ENCODE data around the gene SLC41A1.

SLC41A1 gene

DNA sequence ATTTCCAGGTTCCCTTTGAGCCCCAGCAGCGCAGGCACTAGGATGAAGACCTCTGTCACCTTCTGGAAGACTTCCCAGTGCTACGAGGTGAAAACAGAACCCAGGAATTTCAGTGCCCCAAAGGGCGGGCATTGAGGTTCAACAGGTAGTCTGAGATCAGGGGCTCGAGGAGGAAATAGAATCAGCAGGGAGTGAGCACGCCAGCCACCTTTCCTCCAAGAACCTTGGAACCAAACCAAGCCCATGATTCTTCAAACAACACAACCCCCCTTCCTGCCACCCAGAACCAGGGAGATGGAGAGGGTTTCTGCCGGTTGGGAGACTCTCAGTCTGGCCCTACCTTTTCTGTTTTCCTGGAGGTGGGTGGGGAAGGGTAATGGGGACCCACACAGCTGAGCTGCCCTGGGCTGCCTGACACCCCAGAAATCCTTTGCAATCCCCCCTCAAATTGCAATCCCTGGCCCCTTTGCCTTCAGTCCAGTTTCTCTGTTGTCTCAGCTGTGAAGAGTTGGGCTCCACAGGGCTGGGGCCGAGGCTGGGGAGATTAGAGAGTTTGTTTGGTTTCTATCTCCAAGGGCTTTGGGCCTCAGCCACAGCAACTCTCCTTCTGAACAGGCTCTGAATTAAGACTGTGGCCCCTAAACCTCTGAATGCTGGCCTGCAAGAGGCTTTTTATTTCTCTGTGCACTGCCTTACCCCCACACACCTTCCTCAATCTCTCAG is 11.9 kb downstream of the SLC41A1 start:
- DNase-seq (ENCODE audit: low read depth): no peak
- TF ChIP-seq, protein P1, sequence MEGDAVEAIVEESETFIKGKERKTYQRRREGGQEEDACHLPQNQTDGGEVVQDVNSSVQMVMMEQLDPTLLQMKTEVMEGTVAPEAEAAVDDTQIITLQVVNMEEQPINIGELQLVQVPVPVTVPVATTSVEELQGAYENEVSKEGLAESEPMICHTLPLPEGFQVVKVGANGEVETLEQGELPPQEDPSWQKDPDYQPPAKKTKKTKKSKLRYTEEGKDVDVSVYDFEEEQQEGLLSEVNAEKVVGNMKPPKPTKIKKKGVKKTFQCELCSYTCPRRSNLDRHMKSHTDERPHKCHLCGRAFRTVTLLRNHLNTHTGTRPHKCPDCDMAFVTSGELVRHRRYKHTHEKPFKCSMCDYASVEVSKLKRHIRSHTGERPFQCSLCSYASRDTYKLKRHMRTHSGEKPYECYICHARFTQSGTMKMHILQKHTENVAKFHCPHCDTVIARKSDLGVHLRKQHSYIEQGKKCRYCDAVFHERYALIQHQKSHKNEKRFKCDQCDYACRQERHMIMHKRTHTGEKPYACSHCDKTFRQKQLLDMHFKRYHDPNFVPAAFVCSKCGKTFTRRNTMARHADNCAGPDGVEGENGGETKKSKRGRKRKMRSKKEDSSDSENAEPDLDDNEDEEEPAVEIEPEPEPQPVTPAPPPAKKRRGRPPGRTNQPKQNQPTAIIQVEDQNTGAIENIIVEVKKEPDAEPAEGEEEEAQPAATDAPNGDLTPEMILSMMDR (IDR thresholded peaks at IDR 0.05; ENCODE audit: low read depth, low read length): no peak
- TF ChIP-seq POLR2A (IDR thresholded peaks at IDR 0.05; ENCODE audit: extremely low read depth, insufficient read length) (no peak), MAX (IDR thresholded peaks at IDR 0.05; ENCODE audit: low read depth, low read length) (no peak), MYC (IDR thresholded peaks at IDR 0.05; ENCODE audit: low read depth, low read length) (no peak)
- no peak overlapping the region for H3K4me3 ChIP-seq (ENCODE audit: low read depth, low read length)

- H3K4me3 ChIP-seq (ENCODE audit: low read depth, low read length): no peak overlapping the region
- DNase-seq (ENCODE audit: low read depth): no peak
- TF ChIP-seq MYC (IDR thresholded peaks at IDR 0.05; ENCODE audit: low read depth, low read length) (no peak), MAX (IDR thresholded peaks at IDR 0.05; ENCODE audit: low read depth, low read length) (no peak), POLR2A (IDR thresholded peaks at IDR 0.05; ENCODE audit: extremely low read depth, insufficient read length) (no peak)
- TF ChIP-seq, protein P1 (IDR thresholded peaks at IDR 0.05; ENCODE audit: low read depth, low read length): no peak
Measured at GRCh38 chr1:205800427-205800826, 12.6 kb downstream of the SLC41A1 start.

- DNase-seq (ENCODE audit: low read depth): no peak
- no peak for TF ChIP-seq POLR2A (IDR thresholded peaks at IDR 0.05; ENCODE audit: extremely low read depth, insufficient read length)
- no peak for TF ChIP-seq MYC (IDR thresholded peaks at IDR 0.05; ENCODE audit: low read depth, low read length)
- TF ChIP-seq, protein P1 (IDR thresholded peaks at IDR 0.05; ENCODE audit: low read depth, low read length): no peak
- TF ChIP-seq MAX (IDR thresholded peaks at IDR 0.05; ENCODE audit: low read depth, low read length): no peak
- H3K4me3 ChIP-seq (ENCODE audit: low read depth, low read length): no peak overlapping the region
Measured at GRCh38 chr1:205798577-205798976, 14.4 kb downstream of the SLC41A1 start.

DNA sequence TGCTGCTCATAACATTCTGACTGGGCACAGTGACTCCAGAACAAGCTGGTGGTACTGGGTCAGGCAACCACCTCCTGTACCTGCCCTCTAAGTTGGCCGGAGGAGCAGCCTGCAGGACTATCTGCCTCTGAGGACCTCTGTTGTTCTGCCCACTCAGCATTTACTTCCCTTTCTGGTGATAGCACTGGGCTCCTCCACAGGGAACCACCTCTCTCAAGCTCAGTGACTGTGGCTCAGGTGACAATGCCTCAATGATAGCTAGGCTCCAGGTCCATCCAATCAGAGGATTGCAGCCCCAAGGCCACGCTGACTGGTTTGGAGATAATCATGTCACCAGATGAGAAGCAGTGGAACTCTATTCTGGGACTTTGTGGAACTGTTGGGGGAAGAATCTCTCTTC is 15.8 kb downstream of the SLC41A1 start:
- no peak for DNase-seq (ENCODE audit: low read depth)
- H3K4me3 ChIP-seq (ENCODE audit: low read depth, low read length): no peak overlapping the region
- TF ChIP-seq, protein P1 (IDR thresholded peaks at IDR 0.05; ENCODE audit: low read depth, low read length): no peak
- TF ChIP-seq MYC (IDR thresholded peaks at IDR 0.05; ENCODE audit: low read depth, low read length) (no peak), MAX (IDR thresholded peaks at IDR 0.05; ENCODE audit: low read depth, low read length) (no peak), POLR2A (IDR thresholded peaks at IDR 0.05; ENCODE audit: extremely low read depth, insufficient read length) (no peak)

DNA sequence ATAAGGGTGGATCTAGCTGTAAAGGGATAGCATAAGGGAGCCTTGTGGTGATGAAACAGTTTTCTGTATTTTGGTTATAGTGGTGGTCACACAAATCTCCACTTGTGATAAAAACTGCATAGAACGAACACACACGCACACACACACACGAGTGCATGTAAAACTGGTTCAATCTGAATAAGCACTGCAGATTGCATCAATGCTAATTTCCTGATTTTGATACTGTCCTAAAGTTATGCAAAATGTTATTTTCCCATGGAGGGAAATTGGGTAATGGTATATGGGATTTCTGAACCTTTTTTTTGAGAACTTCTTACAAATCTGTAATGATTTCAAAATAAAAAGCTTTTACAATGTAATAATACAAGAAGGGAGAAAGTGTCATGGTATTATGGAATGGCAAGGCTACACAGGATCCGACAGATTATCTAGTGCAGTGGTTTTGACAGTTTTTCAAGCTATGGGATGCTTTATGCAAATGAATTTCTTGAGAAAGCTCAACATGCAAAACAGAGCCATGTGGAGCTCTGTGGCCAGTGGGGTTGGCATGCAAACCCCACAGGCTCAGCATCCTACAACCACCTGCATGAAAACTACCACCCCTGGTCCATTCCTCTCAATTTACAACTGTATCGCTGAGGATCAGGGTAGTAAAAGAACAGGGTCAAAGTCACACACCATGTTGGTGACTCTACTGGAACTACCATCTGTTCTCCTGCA is 18.8 kb downstream of the SLC41A1 start:
- no peak for DNase-seq (ENCODE audit: low read depth)
- TF ChIP-seq, protein P1 (IDR thresholded peaks at IDR 0.05; ENCODE audit: low read depth, low read length): no peak
- no peak for TF ChIP-seq POLR2A (IDR thresholded peaks at IDR 0.05; ENCODE audit: extremely low read depth, insufficient read length)
- TF ChIP-seq MAX (IDR thresholded peaks at IDR 0.05; ENCODE audit: low read depth, low read length): no peak
- no peak for TF ChIP-seq MYC (IDR thresholded peaks at IDR 0.05; ENCODE audit: low read depth, low read length)

More for the DNA sequence above, 18.8 kb downstream of the SLC41A1 start:
- no peak overlapping the region for H3K4me3 ChIP-seq (ENCODE audit: low read depth, low read length)

Measured in NB4 (cell line).